Ectodermal cell (in vitro differentiated cells): ENCODE measurements around the gene FPR1.

Source experiments
- H3K27ac ChIP-seq: 2 replicates; pipeline ENCODE4 v1.7.0; 2013; ENCODE audit warnings: mild to moderate bottlenecking, low read depth, low read length; ENCODE audit not compliant: insufficient read depth, poor library complexity, severe bottlenecking
- H3K27me3 ChIP-seq: 2 replicates; pipeline ENCODE4 v1.7.0; 2013; ENCODE audit warnings: mild to moderate bottlenecking, low read length; ENCODE audit not compliant: insufficient read depth, control insufficient read depth, poor library complexity, severe bottlenecking
- H3K36me3 ChIP-seq: one replicate; pipeline ENCODE4 v1.7.0; 2013; ENCODE audit warnings: low read length; ENCODE audit not compliant: control insufficient read depth, insufficient read depth
- H3K4me1 ChIP-seq: one replicate; pipeline ENCODE4 v1.7.0; 2013; ENCODE audit warnings: low read length; ENCODE audit not compliant: control insufficient read depth, insufficient read depth
- H3K4me3 ChIP-seq: 2 replicates; pipeline ENCODE4 v1.7.0; 2013; ENCODE audit warnings: low read depth, low read length, control low read depth; ENCODE audit not compliant: insufficient read depth
- H3K9me3 ChIP-seq: 2 replicates; pipeline ENCODE4 v1.7.0; 2013; ENCODE audit warnings: mild to moderate bottlenecking, low read length, moderate library complexity; ENCODE audit not compliant: control insufficient read depth
- WGBS, 2 experiments: methylation state at CpG; one replicate each; pipeline ENCODE4 v1.1.7; 2013; ENCODE audit warnings: missing lambda C conversion rate in 2 of 2; 5-methylcytosine and 5-hydroxymethylcytosine counted together

Gene FPR1

DNA sequence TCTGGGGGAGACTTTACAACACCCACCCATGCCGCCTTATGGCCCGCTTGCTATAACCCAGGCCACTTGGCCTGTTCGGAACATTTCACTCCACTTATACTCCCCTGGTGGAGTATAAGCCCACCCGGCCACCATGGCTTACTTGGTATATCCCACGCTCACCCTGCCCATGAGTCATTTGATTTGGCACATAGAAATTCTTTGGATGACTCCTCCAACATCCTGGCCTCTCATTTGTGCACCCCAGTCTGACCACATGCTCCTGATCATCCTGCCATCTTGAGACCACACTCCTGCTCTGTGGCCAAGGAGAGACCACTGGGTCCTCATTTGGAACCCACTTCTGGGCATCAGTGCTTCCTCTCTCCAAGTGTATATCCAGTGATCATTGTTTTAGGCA, 53.4 kb downstream of the FPR1 start:
- WGBS, 2 experiments: 92 to 95% methylated on average over 5 of the region's 5 CpGs
- no peaks in the 10 kb centered on the region for H3K36me3 ChIP-seq
- peaks cover 14% of the 10 kb centered on the region for H3K27me3 ChIP-seq
- no peaks in the 10 kb centered on the region for H3K9me3 ChIP-seq
- H3K4me3 ChIP-seq: no peak overlapping the region
- peaks cover 15% of the 10 kb centered on the region for H3K4me1 ChIP-seq
- H3K27ac ChIP-seq: no peak overlapping the region

DNA sequence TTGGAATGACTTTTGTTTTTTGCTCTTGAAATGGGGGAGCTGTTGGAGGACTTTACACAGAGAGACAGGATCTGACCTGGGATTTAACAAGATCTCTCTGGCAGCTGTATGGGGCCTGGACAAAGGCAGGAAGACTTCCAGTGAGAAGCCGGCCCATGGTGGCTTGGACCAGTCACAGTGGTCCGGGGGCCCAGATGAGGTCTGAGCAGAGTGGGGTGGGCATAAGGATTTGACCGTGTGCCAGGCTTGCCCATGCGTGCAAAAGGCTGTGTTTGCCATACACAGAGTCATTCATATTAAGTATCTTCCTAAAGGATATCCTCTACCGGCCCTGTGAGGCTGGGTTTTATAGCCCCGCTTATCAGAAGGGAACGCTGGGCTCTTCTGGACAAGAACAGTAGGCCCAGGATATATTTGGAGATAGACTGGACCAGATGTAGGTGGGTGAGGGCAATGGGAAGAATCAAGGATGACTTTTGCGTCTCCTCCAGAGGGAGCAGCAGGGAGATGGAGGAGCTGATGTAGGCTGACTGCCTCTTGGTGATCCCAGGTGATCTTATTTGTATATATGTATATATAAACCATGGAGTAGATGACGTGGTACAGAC, 54.4 kb downstream of the FPR1 start:
- Histone ChIP-seq H3K9me3 (no peaks in the 10 kb centered on the region), H3K36me3 (no peaks in the 10 kb centered on the region), H3K4me1 (peaks cover 12% of the 10 kb centered on the region), H3K4me3 (no peak overlapping the region), H3K27me3 (peaks cover 4% of the 10 kb centered on the region), H3K27ac (no peak overlapping the region)
- WGBS, 2 experiments: 93 to 94% methylated on average over 9 of the region's 9 CpGs

DNA sequence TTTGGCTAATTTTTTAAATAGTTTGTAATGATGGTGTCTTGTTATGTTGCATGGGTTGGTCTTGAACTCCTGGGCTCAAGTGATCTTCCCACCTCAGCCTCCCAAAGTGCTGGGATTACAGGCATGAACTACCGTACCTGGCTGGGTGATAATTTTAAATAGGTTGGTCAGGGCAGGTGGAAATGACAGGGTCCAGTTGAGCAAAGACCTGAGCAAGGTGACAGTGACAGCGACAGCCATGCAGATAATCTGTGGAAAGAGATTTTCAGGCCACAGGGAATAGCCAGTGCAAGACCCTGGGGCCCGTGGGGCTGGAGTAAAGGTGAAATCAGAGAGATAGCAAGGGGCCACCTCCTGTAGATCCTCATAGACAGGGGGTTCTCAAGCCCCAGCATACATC, 55.1 kb downstream of the FPR1 start:
- no peaks in the 10 kb centered on the region for H3K9me3 ChIP-seq
- no peaks in the 10 kb centered on the region for H3K36me3 ChIP-seq
- no peaks in the 10 kb centered on the region for H3K27me3 ChIP-seq
- H3K27ac ChIP-seq: no peak overlapping the region
- peaks cover 14% of the 10 kb centered on the region for H3K4me1 ChIP-seq
- WGBS, 2 experiments: 93% methylated on average over 3 of the region's 3 CpGs
- no peak overlapping the region for H3K4me3 ChIP-seq
